Effector CD8-positive, alpha-beta T cell (primary cell): ENCODE measurements around the gene PPP1R14D.

Experiments used
- DNase-seq: peaks from one replicate; lab custom pipeline; 2025; lab: John Stamatoyannopoulos, UW

The PPP1R14D gene

GRCh38 chr15:40852529-40852928 is 24.0 kb upstream of the PPP1R14D start:
- DNase-seq: no peak

GRCh38 chr15:40850576-40851112 is 22.1 kb upstream of the PPP1R14D start:
- no peak for DNase-seq

GRCh38 chr15:40847223-40847961 is 18.9 kb upstream of the PPP1R14D start:
- DNase-seq: no peak

- no peak for DNase-seq
These were observed 18.3 kb upstream of the PPP1R14D start for GRCh38 chr15:40846841-40847222.

- no peak for DNase-seq
These were observed 17.2 kb upstream of the PPP1R14D start for GRCh38 chr15:40845511-40846284.

GRCh38 chr15:40845036-40845435 is 16.5 kb upstream of the PPP1R14D start:
- no peak for DNase-seq

- no peak for DNase-seq
These were observed 16.2 kb upstream of the PPP1R14D start for GRCh38 chr15:40844696-40845030.

- DNase-seq: no peak
These were observed 15.6 kb upstream of the PPP1R14D start, which contains the start of gene SPINT1 for GRCh38 chr15:40843885-40844695. Gene SPINT1 (plus strand): TSS chr15:40844048. CDS start chr15:40844555, 507 bp downstream.

GRCh38 chr15:40843261-40843884 is 14.9 kb upstream of the PPP1R14D start:
- DNase-seq: no peak

GRCh38 chr15:40841741-40842140 is 13.2 kb upstream of the PPP1R14D start:
- no peak for DNase-seq

GRCh38 chr15:40838756-40839155 is 10.2 kb upstream of the PPP1R14D start:
- no peak for DNase-seq

- no peak for DNase-seq
These were observed 7.5 kb upstream of the PPP1R14D start for GRCh38 chr15:40836020-40836419.

- DNase-seq: no peak
These were observed 4.4 kb upstream of the PPP1R14D start for GRCh38 chr15:40832903-40833302.

- DNase-seq: no peak
These were observed 3.4 kb upstream of the PPP1R14D start for GRCh38 chr15:40831861-40832260.

- DNase-seq: no peak
These were observed 2.4 kb upstream of the PPP1R14D start for GRCh38 chr15:40830884-40831283.

GRCh38 chr15:40829115-40829514 is 607 bp upstream of the PPP1R14D start:
- no peak for DNase-seq

- DNase-seq: no peak
These were observed 2.0 kb downstream of the PPP1R14D start for GRCh38 chr15:40826423-40827075.

- DNase-seq: no peak
These were observed 2.7 kb downstream of the PPP1R14D start for GRCh38 chr15:40825661-40826422.

- no peak for DNase-seq
These were observed 4.8 kb downstream of the PPP1R14D start for GRCh38 chr15:40823572-40824343.

- DNase-seq: no peak
These were observed 7.3 kb downstream of the PPP1R14D start for GRCh38 chr15:40821195-40821594.
